ENCODE data around the gene CHP2. TPM values are rescaled to one million over a fixed set of nuclear protein-coding genes. Genes with fewer than 3 reads are reported as not detected.

The CHP2 gene
- total RNA-seq, 1 donor from 2014 or later, result not detected

Other genes with a start within 250 kb of the CHP2 start
- 21.2 and 33.0 TPM in 2 replicates for gene GGA2, start 244.5 kb upstream of the CHP2 start, total RNA-seq
- 15.4 and 20.6 TPM in 2 replicates for gene EARS2, start 197.7 kb upstream of the CHP2 start, total RNA-seq
- gene UBFD1, start 197.3 kb upstream of the CHP2 start, total RNA-seq, result 45.1 and 49.1 TPM in 2 replicates
- 134 and 202 TPM in 2 replicates for gene NDUFAB1, start 158.7 kb upstream of the CHP2 start, total RNA-seq
- 6.0 and 6.4 TPM in 2 replicates for gene PALB2, start 113.7 kb upstream of the CHP2 start, total RNA-seq
- 51.1 and 54.0 TPM in 2 replicates for gene DCTN5, start 113.6 kb upstream of the CHP2 start, total RNA-seq
- 7.6 and 17.2 TPM in 2 replicates for gene PLK1, start 76.1 kb upstream of the CHP2 start, total RNA-seq
- not detected in 2 replicates for gene ERN2, start 41.8 kb upstream of the CHP2 start, total RNA-seq
- gene PRKCB, start 81.0 kb downstream of the CHP2 start, total RNA-seq, result not detected in 2 replicates